ENCODE results near the gene ITPKB.

DNA sequence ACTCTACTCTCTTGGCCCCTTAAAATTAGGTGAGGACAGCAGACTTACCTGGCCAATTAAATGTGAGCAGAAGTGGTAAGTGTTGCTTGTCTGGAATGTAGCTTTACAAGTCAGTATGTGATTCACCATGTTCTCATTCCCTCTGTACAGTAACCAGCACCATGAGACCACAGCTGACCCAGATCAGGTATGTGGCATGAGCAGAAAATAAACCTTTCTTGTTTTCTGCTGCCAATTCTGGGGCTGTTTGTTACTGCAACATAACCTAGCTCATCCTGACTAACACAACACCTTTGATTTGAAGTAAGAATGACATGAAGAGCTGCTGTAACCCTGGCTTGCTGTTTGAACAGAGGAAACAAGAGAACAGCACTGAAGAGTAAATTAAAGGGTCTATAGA lies 24.9 kb downstream of the ITPKB start:
- TF ChIP-seq, protein P1, sequence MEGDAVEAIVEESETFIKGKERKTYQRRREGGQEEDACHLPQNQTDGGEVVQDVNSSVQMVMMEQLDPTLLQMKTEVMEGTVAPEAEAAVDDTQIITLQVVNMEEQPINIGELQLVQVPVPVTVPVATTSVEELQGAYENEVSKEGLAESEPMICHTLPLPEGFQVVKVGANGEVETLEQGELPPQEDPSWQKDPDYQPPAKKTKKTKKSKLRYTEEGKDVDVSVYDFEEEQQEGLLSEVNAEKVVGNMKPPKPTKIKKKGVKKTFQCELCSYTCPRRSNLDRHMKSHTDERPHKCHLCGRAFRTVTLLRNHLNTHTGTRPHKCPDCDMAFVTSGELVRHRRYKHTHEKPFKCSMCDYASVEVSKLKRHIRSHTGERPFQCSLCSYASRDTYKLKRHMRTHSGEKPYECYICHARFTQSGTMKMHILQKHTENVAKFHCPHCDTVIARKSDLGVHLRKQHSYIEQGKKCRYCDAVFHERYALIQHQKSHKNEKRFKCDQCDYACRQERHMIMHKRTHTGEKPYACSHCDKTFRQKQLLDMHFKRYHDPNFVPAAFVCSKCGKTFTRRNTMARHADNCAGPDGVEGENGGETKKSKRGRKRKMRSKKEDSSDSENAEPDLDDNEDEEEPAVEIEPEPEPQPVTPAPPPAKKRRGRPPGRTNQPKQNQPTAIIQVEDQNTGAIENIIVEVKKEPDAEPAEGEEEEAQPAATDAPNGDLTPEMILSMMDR (IDR thresholded peaks at IDR 0.05; ENCODE audit: low read length) = no peak
- TF ChIP-seq EZH2 (optimal IDR thresholded peaks at IDR 0.05; ENCODE audit: low read depth, low read length) = no peak

Data from MM.1S (cell line).